Measurements from ENCODE around the gene PRF1. TPM values are rescaled to one million over a fixed set of nuclear protein-coding genes. Genes with fewer than 3 reads are reported as not detected.

The PRF1 gene
- total RNA-seq, 1 experiment from 2014 or later = 6.4 TPM

GRCh38 chr10:70651661-70652060 is 49.1 kb upstream of the PRF1 start:
- CTCF ChIA-PET = no interaction called here
- ATAC-seq (no peak), DNase-seq (ENCODE audit: low read depth, low spot score) (no peak)
- Histone ChIP-seq H3K36me3 (ENCODE audit: control insufficient read depth in 1 of 2, insufficient read depth in 2 of 2, low read length in 2 of 2) (0 out of 4 replicates have a peak, but pooled peaks cover 0 to 4% of the 10 kb centered on the region in 2 experiments), H4K20me1 (ENCODE audit: insufficient read depth) (no peaks in the 10 kb centered on the region), H3K4me2 (ENCODE audit: low read length) (no peak overlapping the region), H3K4me1 (ENCODE audit: control insufficient read depth in 1 of 2, insufficient read depth in 2 of 2, low read length in 2 of 2) (peaks cover 7 to 38% of the 10 kb centered on the region in 2 experiments), H3K9me2 (ENCODE audit: insufficient read depth) (no peaks in the 10 kb centered on the region), H3K4me3 (replicated peaks in 1 of 2; ENCODE audit: low read depth in 1 of 2, low read length in 2 of 2) (no peak overlapping the region), H3K9ac (ENCODE audit: low read length) (no peak overlapping the region), H3K27me3 (ENCODE audit: insufficient read depth, low read length) (no peaks in the 10 kb centered on the region), H2AFZ (ENCODE audit: low read depth, low read length, poor library complexity, severe bottlenecking) (no peak overlapping the region), H3K79me2 (ENCODE audit: insufficient read depth, low read length) (no peaks in the 10 kb centered on the region), H3K9me3 (ENCODE audit: control insufficient read depth in 1 of 2, insufficient read depth in 1 of 2, low read depth in 1 of 2, low read length in 2 of 2) (peaks cover 3 to 37% of the 10 kb centered on the region in 2 experiments; a peak in 2 of 4 replicates), H3K27ac (ENCODE audit: low read depth, low read length) (no peak overlapping the region)
- no peak for TF ChIP-seq YY1 (IDR thresholded peaks at IDR 0.05; ENCODE audit: extremely low read depth, insufficient replicate concordance, low read depth, low read length)
- 0 out of 2 replicates have a peak, but pooled peaks have one; percentile 15 for TF ChIP-seq ZFX (IDR thresholded peaks at IDR 0.05)
- TF ChIP-seq CBX3 (IDR thresholded peaks at IDR 0.05; ENCODE audit: low read depth) = peak; percentile 70; the same call in 1 of the 2 replicates
- POLR2A ChIA-PET = no interaction called here
- intact Hi-C loops (cut with micrococcal nuclease) = no loop called here
- no TSS peak for BruUV-seq (replicated peaks)
- RAD21 ChIA-PET (ENCODE audit: low non-redundant PET in 1 of 2, low total read pairs in 2 of 2, uncharacterized antibody in 2 of 2, unreplicated experiment in 2 of 2) = no interaction called here

GRCh38 chr10:70650718-70651117 is 48.2 kb upstream of the PRF1 start:
- POLR2A ChIA-PET = no interaction called here
- Histone ChIP-seq H3K27me3 (ENCODE audit: insufficient read depth, low read length) (no peaks in the 10 kb centered on the region), H3K4me1 (ENCODE audit: control insufficient read depth in 1 of 2, insufficient read depth in 2 of 2, low read length in 2 of 2) (peaks cover 0 to 29% of the 10 kb centered on the region in 2 experiments; a peak in 2 of 4 replicates), H3K79me2 (ENCODE audit: insufficient read depth, low read length) (no peaks in the 10 kb centered on the region), H3K9me2 (ENCODE audit: insufficient read depth) (no peaks in the 10 kb centered on the region), H3K9me3 (ENCODE audit: control insufficient read depth in 1 of 2, insufficient read depth in 1 of 2, low read depth in 1 of 2, low read length in 2 of 2) (peaks cover 3 to 37% of the 10 kb centered on the region in 2 experiments; a peak in 2 of 4 replicates), H3K4me3 (replicated peaks in 1 of 2; ENCODE audit: low read depth in 1 of 2, low read length in 2 of 2) (no peak overlapping the region), H3K4me2 (ENCODE audit: low read length) (no peak overlapping the region), H3K9ac (ENCODE audit: low read length) (no peak overlapping the region), H4K20me1 (ENCODE audit: insufficient read depth) (no peaks in the 10 kb centered on the region), H3K36me3 (ENCODE audit: control insufficient read depth in 1 of 2, insufficient read depth in 2 of 2, low read length in 2 of 2) (0 out of 4 replicates have a peak, but pooled peaks cover 0 to 4% of the 10 kb centered on the region in 2 experiments), H3K27ac (ENCODE audit: low read depth, low read length) (no peak overlapping the region), H2AFZ (ENCODE audit: low read depth, low read length, poor library complexity, severe bottlenecking) (no peak overlapping the region)
- no peak for TF ChIP-seq POLR2A (IDR thresholded peaks at IDR 0.05; ENCODE audit: borderline replicate concordance, extremely low read depth, insufficient read depth, insufficient read length)
- TF ChIP-seq ZFX (IDR thresholded peaks at IDR 0.05) = no peak
- TF ChIP-seq FOSL1 (IDR thresholded peaks at IDR 0.05; ENCODE audit: low read depth) = no peak
- no peak for TF ChIP-seq EZH2phosphoT487 (IDR thresholded peaks at IDR 0.05; ENCODE audit: borderline replicate concordance)
- no peak for TF ChIP-seq SRF (IDR thresholded peaks at IDR 0.05; ENCODE audit: low read depth)
- no peak for TF ChIP-seq CTCF (IDR thresholded peaks at IDR 0.05 in 2 of 3, conservative IDR thresholded peaks at IDR 0.05 in 1 of 3; ENCODE audit: borderline replicate concordance in 1 of 3, insufficient read depth in 1 of 3, low read depth in 2 of 3, low read length in 2 of 3)
- TF ChIP-seq, protein P1, sequence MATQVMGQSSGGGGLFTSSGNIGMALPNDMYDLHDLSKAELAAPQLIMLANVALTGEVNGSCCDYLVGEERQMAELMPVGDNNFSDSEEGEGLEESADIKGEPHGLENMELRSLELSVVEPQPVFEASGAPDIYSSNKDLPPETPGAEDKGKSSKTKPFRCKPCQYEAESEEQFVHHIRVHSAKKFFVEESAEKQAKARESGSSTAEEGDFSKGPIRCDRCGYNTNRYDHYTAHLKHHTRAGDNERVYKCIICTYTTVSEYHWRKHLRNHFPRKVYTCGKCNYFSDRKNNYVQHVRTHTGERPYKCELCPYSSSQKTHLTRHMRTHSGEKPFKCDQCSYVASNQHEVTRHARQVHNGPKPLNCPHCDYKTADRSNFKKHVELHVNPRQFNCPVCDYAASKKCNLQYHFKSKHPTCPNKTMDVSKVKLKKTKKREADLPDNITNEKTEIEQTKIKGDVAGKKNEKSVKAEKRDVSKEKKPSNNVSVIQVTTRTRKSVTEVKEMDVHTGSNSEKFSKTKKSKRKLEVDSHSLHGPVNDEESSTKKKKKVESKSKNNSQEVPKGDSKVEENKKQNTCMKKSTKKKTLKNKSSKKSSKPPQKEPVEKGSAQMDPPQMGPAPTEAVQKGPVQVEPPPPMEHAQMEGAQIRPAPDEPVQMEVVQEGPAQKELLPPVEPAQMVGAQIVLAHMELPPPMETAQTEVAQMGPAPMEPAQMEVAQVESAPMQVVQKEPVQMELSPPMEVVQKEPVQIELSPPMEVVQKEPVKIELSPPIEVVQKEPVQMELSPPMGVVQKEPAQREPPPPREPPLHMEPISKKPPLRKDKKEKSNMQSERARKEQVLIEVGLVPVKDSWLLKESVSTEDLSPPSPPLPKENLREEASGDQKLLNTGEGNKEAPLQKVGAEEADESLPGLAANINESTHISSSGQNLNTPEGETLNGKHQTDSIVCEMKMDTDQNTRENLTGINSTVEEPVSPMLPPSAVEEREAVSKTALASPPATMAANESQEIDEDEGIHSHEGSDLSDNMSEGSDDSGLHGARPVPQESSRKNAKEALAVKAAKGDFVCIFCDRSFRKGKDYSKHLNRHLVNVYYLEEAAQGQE (IDR thresholded peaks at IDR 0.05; ENCODE audit: low read depth) = no peak
- no peak for TF ChIP-seq SP1 (IDR thresholded peaks at IDR 0.05; ENCODE audit: low read depth)
- no peak for TF ChIP-seq YY1 (IDR thresholded peaks at IDR 0.05; ENCODE audit: extremely low read depth, insufficient replicate concordance, low read depth, low read length)
- no peak for TF ChIP-seq CEBPB (IDR thresholded peaks at IDR 0.05; ENCODE audit: low read depth)
- TF ChIP-seq JUND (IDR thresholded peaks at IDR 0.05) = no peak
- TF ChIP-seq POLR2AphosphoS5 (IDR thresholded peaks at IDR 0.05; ENCODE audit: low read depth, low read length) = no peak
- TF ChIP-seq EZH2 (IDR thresholded peaks at IDR 0.05) = no peak
- no peak for TF ChIP-seq CBX3 (IDR thresholded peaks at IDR 0.05; ENCODE audit: low read depth)
- no peak for TF ChIP-seq EGR1 (IDR thresholded peaks at IDR 0.05; ENCODE audit: low read depth)
- TF ChIP-seq ATF3 (IDR thresholded peaks at IDR 0.05) = no peak
- ATAC-seq = no peak
- intact Hi-C loops (cut with micrococcal nuclease) = no loop called here
- CTCF ChIA-PET = no interaction called here
- RAD21 ChIA-PET (ENCODE audit: low non-redundant PET in 1 of 2, low total read pairs in 2 of 2, uncharacterized antibody in 2 of 2, unreplicated experiment in 2 of 2) = no interaction called here
- DNase-seq (ENCODE audit: low read depth, low spot score) = no peak
- no TSS peak for BruUV-seq (replicated peaks)
